ENCODE results near the gene PLA2G3.

The PLA2G3 gene

GRCh38 chr22:31139866-31140716 lies at the start of gene PLA2G3:
Gene PLA2G3 (minus strand): TSS chr22:31140508. CDS start chr22:31140354, 154 bp downstream.
- no peak within 1 kb of the TSS for H3K4me3 ChIP-seq (ENCODE audit: low read depth, low read length)
- no peak for TF ChIP-seq CTCF (IDR thresholded peaks at IDR 0.05; ENCODE audit: borderline replicate concordance, insufficient read depth, low read depth, low read length)

GRCh38 chr22:31187627-31188026 lies 47.3 kb upstream of the PLA2G3 start:
- H3K4me3 ChIP-seq (ENCODE audit: low read depth, low read length): no peak overlapping the region

GRCh38 chr22:31185056-31185455 lies 44.7 kb upstream of the PLA2G3 start:
- no peak overlapping the region for H3K4me3 ChIP-seq (ENCODE audit: low read depth, low read length)
- no peak for TF ChIP-seq CTCF (IDR thresholded peaks at IDR 0.05; ENCODE audit: borderline replicate concordance, insufficient read depth, low read depth, low read length)

More at GRCh38 chr22:31187627-31188026, 47.3 kb upstream of the PLA2G3 start:
- TF ChIP-seq CTCF (IDR thresholded peaks at IDR 0.05; ENCODE audit: borderline replicate concordance, insufficient read depth, low read depth, low read length): no peak

- no peak for TF ChIP-seq CTCF (IDR thresholded peaks at IDR 0.05; ENCODE audit: borderline replicate concordance, insufficient read depth, low read depth, low read length)
- H3K4me3 ChIP-seq (ENCODE audit: low read depth, low read length): no peak overlapping the region
These were observed 43.7 kb upstream of the PLA2G3 start for GRCh38 chr22:31184015-31184414.

GRCh38 chr22:31179345-31179744 lies 39.0 kb upstream of the PLA2G3 start:
- no peak overlapping the region for H3K4me3 ChIP-seq (ENCODE audit: low read depth, low read length)
- no peak for TF ChIP-seq CTCF (IDR thresholded peaks at IDR 0.05; ENCODE audit: borderline replicate concordance, insufficient read depth, low read depth, low read length)

GRCh38 chr22:31178859-31179258 lies 38.6 kb upstream of the PLA2G3 start:
- no peak for TF ChIP-seq CTCF (IDR thresholded peaks at IDR 0.05; ENCODE audit: borderline replicate concordance, insufficient read depth, low read depth, low read length)
- no peak overlapping the region for H3K4me3 ChIP-seq (ENCODE audit: low read depth, low read length)

Measured in GM12875 (cell line).